ENCODE measurements around the gene TMCC1.

DNA sequence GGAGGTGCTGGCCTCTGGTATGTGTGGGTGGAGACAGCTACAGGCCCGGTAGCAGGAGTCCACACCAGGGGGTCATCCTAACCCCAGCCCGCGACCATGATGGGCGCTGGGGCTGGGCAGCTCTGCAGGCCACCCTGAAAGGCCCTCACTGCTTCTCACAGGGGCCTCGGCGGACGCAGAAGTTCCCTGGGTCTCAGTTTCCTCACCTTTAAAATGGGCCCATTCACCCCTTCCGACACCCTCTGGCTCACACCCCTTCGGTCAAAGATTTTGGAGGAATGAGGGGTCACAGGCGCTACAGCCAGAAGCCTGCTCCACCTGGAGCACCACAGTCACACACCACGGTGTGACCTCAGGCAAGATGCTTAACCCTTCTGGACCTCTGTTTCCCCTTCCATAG, 295.0 kb downstream of the TMCC1 start:
- TF ChIP-seq CTCF (IDR thresholded peaks at IDR 0.05; ENCODE audit: extremely low read depth in 1 of 2, insufficient read depth in 1 of 2, low read depth in 1 of 2, low read length in 2 of 2): no peak
- no peak for TF ChIP-seq POLR2A (IDR thresholded peaks at IDR 0.05; ENCODE audit: low read depth, low read length)
- no peak for TF ChIP-seq JUN (IDR thresholded peaks at IDR 0.05; ENCODE audit: borderline replicate concordance, insufficient read depth, insufficient read length, low read depth)
- no peak for TF ChIP-seq GATA2 (IDR thresholded peaks at IDR 0.05; ENCODE audit: insufficient read depth, insufficient read length, low read depth, low read length)
- no peak for TF ChIP-seq EZH2 (IDR thresholded peaks at IDR 0.05; ENCODE audit: borderline replicate concordance, low read depth, low read length, severe bottlenecking)
- TF ChIP-seq, protein P1, sequence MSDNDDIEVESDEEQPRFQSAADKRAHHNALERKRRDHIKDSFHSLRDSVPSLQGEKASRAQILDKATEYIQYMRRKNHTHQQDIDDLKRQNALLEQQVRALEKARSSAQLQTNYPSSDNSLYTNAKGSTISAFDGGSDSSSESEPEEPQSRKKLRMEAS (IDR thresholded peaks at IDR 0.05; ENCODE audit: insufficient read depth, insufficient read length): no peak
- no peak for TF ChIP-seq MYC (IDR thresholded peaks at IDR 0.05; ENCODE audit: low read depth, low read length)
